H9 (cell line): Measurements from ENCODE around the gene FANCG. TPM values are rescaled to one million over a fixed set of nuclear protein-coding genes. Genes with fewer than 3 reads are reported as not detected.

Source experiments
- DNase-seq: peaks from one replicate; pipeline ENCODE4 v3.0.0-alpha.2; 2017
- H2AFZ ChIP-seq: one replicate; pipeline ENCODE4 v1.6.1; 2013; ENCODE audit warnings: mild to moderate bottlenecking, low read length, control low read depth, moderate library complexity
- H2AK5ac ChIP-seq: 2 replicates; pipeline ENCODE4 v1.6.1; 2013; ENCODE audit warnings: low read length, control low read depth, mixed read lengths; ENCODE audit not compliant: insufficient read length
- H2BK120ac ChIP-seq: one replicate; pipeline ENCODE4 v1.6.1; 2013; ENCODE audit warnings: low read depth, mild to moderate bottlenecking, low read length, control low read depth, inconsistent platforms; ENCODE audit not compliant: poor library complexity, severe bottlenecking
- H2BK12ac ChIP-seq: 2 replicates; pipeline ENCODE4 v1.6.1; 2013; ENCODE audit warnings: low read length, control low read depth, mixed read lengths, low read depth; ENCODE audit not compliant: insufficient read length
- H2BK15ac ChIP-seq: 2 replicates; pipeline ENCODE4 v1.6.1; 2013; ENCODE audit warnings: low read depth, low read length, control low read depth
- H2BK20ac ChIP-seq: one replicate; pipeline ENCODE4 v1.6.1; 2013; ENCODE audit warnings: low read depth, mild to moderate bottlenecking, low read length, control low read depth, inconsistent platforms; ENCODE audit not compliant: poor library complexity, severe bottlenecking
- H2BK5ac ChIP-seq: 2 replicates; pipeline ENCODE4 v1.6.1; 2013; ENCODE audit warnings: low read length, control low read depth, mixed read lengths; ENCODE audit not compliant: insufficient read length
- H3K14ac ChIP-seq: 2 replicates; pipeline ENCODE4 v1.6.1; 2013; ENCODE audit warnings: low read length, control low read depth; ENCODE audit not compliant: insufficient read depth
- H3K18ac ChIP-seq: 2 replicates; pipeline ENCODE4 v1.6.1; 2013; ENCODE audit warnings: low read depth, mild to moderate bottlenecking, mixed read lengths, low read length, control low read depth; ENCODE audit not compliant: insufficient read length
- H3K23ac ChIP-seq: 2 replicates; pipeline ENCODE4 v1.6.1; 2013; ENCODE audit warnings: low read length, control low read depth, mixed read lengths, low read depth; ENCODE audit not compliant: insufficient read length
- H3K23me2 ChIP-seq: 2 replicates; pipeline ENCODE4 v1.6.1; 2013; ENCODE audit warnings: low read depth, mild to moderate bottlenecking, mixed read lengths, low read length, control low read depth; ENCODE audit not compliant: insufficient read length, poor library complexity, severe bottlenecking
- H3K27ac ChIP-seq: 2 replicates; pipeline ENCODE4 v1.5.1; 2013; ENCODE audit warnings: low read length, control low read depth, mixed read lengths, low read depth; ENCODE audit not compliant: insufficient read length
- H3K27me3 ChIP-seq: 2 replicates; pipeline ENCODE4 v1.6.1; 2013; ENCODE audit warnings: low read length, control low read depth, inconsistent platforms; ENCODE audit not compliant: insufficient read depth
- H3K4ac ChIP-seq: 2 replicates; pipeline ENCODE4 v1.6.1; 2013; ENCODE audit warnings: low read depth, mild to moderate bottlenecking, control low read depth, inconsistent platforms, low read length, moderate library complexity
- H3K4me1 ChIP-seq: 2 replicates; pipeline ENCODE4 v1.6.1; 2013; ENCODE audit warnings: low read length, control low read depth, inconsistent platforms; ENCODE audit not compliant: insufficient read depth
- H3K4me2 ChIP-seq: 2 replicates; pipeline ENCODE4 v1.6.1; 2013; ENCODE audit warnings: low read length, control low read depth, mixed read lengths; ENCODE audit not compliant: insufficient read length, insufficient read depth
- H3K56ac ChIP-seq: 2 replicates; pipeline ENCODE4 v1.6.1; 2013; ENCODE audit warnings: low read depth, mild to moderate bottlenecking, mixed read lengths, low read length, control low read depth; ENCODE audit not compliant: insufficient read length
- H3K79me1 ChIP-seq: 2 replicates; pipeline ENCODE4 v1.6.1; 2013; ENCODE audit warnings: low read depth, mild to moderate bottlenecking, moderate library complexity, low read length, control low read depth, inconsistent platforms; ENCODE audit not compliant: insufficient read depth, poor library complexity, severe bottlenecking
- H3K79me2 ChIP-seq: 2 replicates; pipeline ENCODE4 v1.6.1; 2013; ENCODE audit warnings: low read length, control low read depth, inconsistent platforms; ENCODE audit not compliant: insufficient read depth
- H3K9ac ChIP-seq: 2 replicates; pipeline ENCODE4 v1.6.1; 2013; ENCODE audit warnings: low read length, control low read depth, mixed read lengths; ENCODE audit not compliant: insufficient read length; ENCODE audit errors: extremely low read depth
- H3K9me3 ChIP-seq: one replicate; pipeline ENCODE4 v1.6.1; 2013; ENCODE audit warnings: low read depth, low read length, inconsistent platforms; ENCODE audit not compliant: control insufficient read depth
- H3T11ph ChIP-seq: one replicate; pipeline ENCODE4 v1.6.1; 2013; ENCODE audit warnings: mild to moderate bottlenecking, low read length, control low read depth, inconsistent platforms
- H4K20me1 ChIP-seq: one replicate; pipeline ENCODE4 v1.6.1; 2013; ENCODE audit not compliant: control insufficient read depth, insufficient read length, insufficient read depth
- H4K5ac ChIP-seq: 2 replicates; pipeline ENCODE4 v1.6.1; 2013; ENCODE audit warnings: low read depth, mild to moderate bottlenecking, mixed read lengths, low read length, control low read depth; ENCODE audit not compliant: insufficient read length
- H4K8ac ChIP-seq: replicated peaks from 2 replicates; pipeline ENCODE4 v1.6.1; 2013; ENCODE audit warnings: low read length, control low read depth, mixed read lengths, low read depth; ENCODE audit not compliant: insufficient read length
- H4K91ac ChIP-seq: 2 replicates; pipeline ENCODE4 v1.6.1; 2013; ENCODE audit warnings: low read depth, mild to moderate bottlenecking, moderate library complexity, mixed read lengths, low read length, control low read depth; ENCODE audit not compliant: insufficient read length
- H3K27ac Mint-ChIP-seq, 3 experiments: 2 replicates in 2 of 3; 3 replicates in 1 of 3; pipeline ENCODE4 v1.8.0; 2020 to 2021; ENCODE audit warnings: mixed read lengths in 3 of 3, mild to moderate bottlenecking in 1 of 3, moderate library complexity in 1 of 3
- H3K27me3 Mint-ChIP-seq: 2 replicates; pipeline ENCODE4 v1.8.0; 2021; ENCODE audit warnings: low read depth, mild to moderate bottlenecking, moderate library complexity, mixed read lengths
- H3K36me3 Mint-ChIP-seq, 3 experiments: 2 replicates in 2 of 3; 3 replicates in 1 of 3; pipeline ENCODE4 v1.8.0; 2020 to 2021; ENCODE audit warnings: low read depth in 3 of 3, mixed read lengths in 3 of 3; ENCODE audit not compliant: insufficient read depth in 1 of 3
- H3K4me1 Mint-ChIP-seq, 2 experiments: 2 replicates each; pipeline ENCODE4 v1.8.0; 2020; ENCODE audit warnings: mixed read lengths in 2 of 2
- H3K4me3 Mint-ChIP-seq, 2 experiments: 2 replicates in 1 of 2; 3 replicates in 1 of 2; pipeline ENCODE4 v1.8.0; 2020 to 2021; ENCODE audit warnings: mild to moderate bottlenecking in 2 of 2, mixed read lengths in 2 of 2, moderate library complexity in 1 of 2
- H3K9me3 Mint-ChIP-seq, 2 experiments: 2 replicates in 1 of 2; 3 replicates in 1 of 2; pipeline ENCODE4 v1.8.0; 2020; ENCODE audit warnings: mild to moderate bottlenecking in 2 of 2, mixed read lengths in 2 of 2, moderate library complexity in 1 of 2
- CTCF ChIP-seq: fragments of 200-600 bp; sonication (generic); conservative IDR thresholded peaks from 3 replicates; pipeline ENCODE4 v1.8.0; 2021; ENCODE audit warnings: antibody characterized with exemption, mild to moderate bottlenecking
- WGBS: extraction: QIAGEN DNeasy Blood & Tissue Kit; methylation state at CpG from one replicate; pipeline ENCODE4 v1.1.7; 2013; ENCODE audit warnings: missing lambda C conversion rate, low lambda C conversion rate, mixed read lengths; ENCODE audit not compliant: insufficient read length; ENCODE audit errors: extremely low coverage; 5-methylcytosine and 5-hydroxymethylcytosine counted together
- total RNA-seq: library from RNA; stranded (reverse); gene quantifications from 2 replicates; pipeline ENCODE4 v1.2.1, GENCODE V29; 2021

FANCG gene
- total RNA-seq, 1 experiment from 2014 or later: 86.9 TPM

GRCh38 chr9:35096035-35096849 lies 16.5 kb upstream of the FANCG start, which contains the start of gene PIGO:
Gene PIGO (minus strand): TSS chr9:35096591. CDS start chr9:35095565, 1,026 bp downstream.
- H2BK120ac ChIP-seq: no peak within 1 kb of the TSS
- peak within 1 kb of the TSS; percentile 63 for H3K27ac ChIP-seq
- H3K4me2 ChIP-seq: peak within 1 kb of the TSS; percentile 91
- Mint-ChIP-seq H3K27me3 (no peaks in the 10 kb centered on the region), H3K27ac (peak within 1 kb of the TSS; percentile 87 to 96 (median 94); a peak in 6 of 7 replicates), H3K9me3 (no peaks in the 10 kb centered on the region), H3K36me3 (peaks cover 20 to 52% (median 43%) of the 10 kb centered on the region in 3 experiments), H3K4me3 (peak within 1 kb of the TSS; percentile 83 to 88), H3K4me1 (peaks cover 2 to 6% of the 10 kb centered on the region in 2 experiments; a peak in 2 of 4 replicates)
- no peak within 1 kb of the TSS for H3T11ph ChIP-seq
- H3K23me2 ChIP-seq: peaks cover 6% of the 10 kb centered on the region
- peak within 1 kb of the TSS; percentile 88 for H4K5ac ChIP-seq
- no peak within 1 kb of the TSS; the same call in 1 of the 2 replicates for H3K4ac ChIP-seq
- no peak within 1 kb of the TSS for H3K56ac ChIP-seq
- no peaks in the 10 kb centered on the region for H3K79me1 ChIP-seq
- peak within 1 kb of the TSS; percentile 99 for H3K18ac ChIP-seq
- H3K14ac ChIP-seq: peak within 1 kb of the TSS; percentile 99
- no peak within 1 kb of the TSS for H2AK5ac ChIP-seq
- no peaks in the 10 kb centered on the region for H3K79me2 ChIP-seq
- H2BK5ac ChIP-seq: peak within 1 kb of the TSS; percentile 56
- no peaks in the 10 kb centered on the region for H3K9me3 ChIP-seq
- H3K4me1 ChIP-seq: no peaks in the 10 kb centered on the region
- H2AFZ ChIP-seq: no peak within 1 kb of the TSS
- peak; percentile 95 for DNase-seq
- peak within 1 kb of the TSS; percentile 14 for H4K8ac ChIP-seq
- peak within 1 kb of the TSS; percentile 94 for H3K9ac ChIP-seq
- no CpG with 5 or more reads among the region's 53 CpGs for WGBS
- no peaks in the 10 kb centered on the region for H3K27me3 ChIP-seq
- H3K23ac ChIP-seq: no peak within 1 kb of the TSS
- H4K20me1 ChIP-seq: no peaks in the 10 kb centered on the region
- no peak within 1 kb of the TSS for H2BK12ac ChIP-seq
- peak; percentile 79 for TF ChIP-seq CTCF
- H2BK15ac ChIP-seq: no peak within 1 kb of the TSS
- no peak within 1 kb of the TSS for H2BK20ac ChIP-seq
- H4K91ac ChIP-seq: no peak within 1 kb of the TSS
